ENCODE results near the gene STN1.

DNA sequence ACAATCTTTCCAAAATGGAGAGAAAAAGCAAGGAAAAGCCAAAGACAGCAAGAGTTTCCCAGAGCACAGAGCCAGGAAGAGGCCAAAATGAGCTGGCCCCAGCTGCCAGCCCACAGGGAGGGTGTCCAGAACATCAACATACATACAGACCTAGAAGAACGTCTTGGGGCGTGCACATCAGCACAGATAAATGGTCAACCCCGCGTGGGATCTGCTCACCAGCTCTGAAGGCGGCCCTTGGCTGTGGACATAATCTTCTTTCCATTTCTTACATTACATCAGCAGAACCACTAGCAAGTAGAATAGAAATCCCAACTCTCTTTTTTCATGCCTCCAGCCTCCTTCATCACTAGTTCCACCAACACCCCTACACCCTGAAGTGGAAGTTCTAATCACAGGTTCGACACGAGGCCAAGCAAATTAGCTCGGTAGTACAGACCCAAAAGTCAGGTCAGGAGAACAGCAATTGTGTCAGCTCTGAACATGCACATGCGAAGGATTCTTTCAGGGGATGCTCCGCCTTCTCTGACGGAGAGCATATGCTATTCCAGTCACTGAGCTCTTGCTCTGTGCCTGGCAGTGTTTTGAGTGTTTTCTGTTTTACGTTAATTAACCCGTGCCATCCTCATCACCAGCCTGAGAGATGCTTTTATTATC, 79.0 kb downstream of the STN1 start:
- TF ChIP-seq CTCF (conservative IDR thresholded peaks at IDR 0.05), result no peak
- no peak for TF ChIP-seq ZFX (IDR thresholded peaks at IDR 0.05)

Measured in C4-2B (cell line).